Neural progenitor cell (in vitro differentiated cells): Measurements from ENCODE around the gene NHERF1. TPM values are rescaled to one million over a fixed set of nuclear protein-coding genes. Genes with fewer than 3 reads are reported as not detected.
A peak's percentile ranks its signal among the peaks of the same experiment; 100 is the strongest.

ENCODE experiments used
- DNase-seq: peaks from one replicate; pipeline ENCODE4 v3.0.0-alpha.2; 2016; ENCODE audit warnings: low spot score
- H2AFZ ChIP-seq: fragments of 200-600 bp; sonication (generic); replicated peaks from 2 replicates; pipeline ENCODE4 v1.6.1; 2016; ENCODE audit warnings: antibody characterized with exemption
- H3F3A ChIP-seq: fragments of 200-600 bp; sonication (generic); 2 replicates; pipeline ENCODE4 v1.6.1; 2016; ENCODE audit warnings: antibody characterized with exemption, low read depth
- H3K27ac ChIP-seq: fragments of 200-600 bp; sonication (generic); 2 replicates; pipeline ENCODE4 v1.5.1; 2016; ENCODE audit warnings: mild to moderate bottlenecking
- H3K27me3 ChIP-seq: fragments of 200-600 bp; sonication (generic); 2 replicates; pipeline ENCODE4 v1.6.1; 2016; ENCODE audit warnings: mild to moderate bottlenecking, moderate library complexity
- H3K36me3 ChIP-seq: fragments of 200-600 bp; sonication (generic); 2 replicates; pipeline ENCODE4 v1.5.1; 2016
- H3K4me1 ChIP-seq: fragments of 200-600 bp; sonication (generic); 2 replicates; pipeline ENCODE4 v1.6.1; 2016; ENCODE audit warnings: mixed run types
- H3K4me2 ChIP-seq: fragments of 200-600 bp; sonication (generic); 2 replicates; pipeline ENCODE4 v1.6.1; 2016
- H3K4me3 ChIP-seq: fragments of 200-600 bp; sonication (generic); 2 replicates; pipeline ENCODE4 v1.5.1; 2016
- H3K79me2 ChIP-seq: fragments of 200-600 bp; sonication (generic); 2 replicates; pipeline ENCODE4 v1.6.1; 2016; ENCODE audit warnings: low read depth
- H3K9ac ChIP-seq: fragments of 200-600 bp; sonication (generic); 2 replicates; pipeline ENCODE4 v1.6.1; 2016
- H3K9me3 ChIP-seq: fragments of 200-600 bp; sonication (generic); 2 replicates; pipeline ENCODE4 v1.5.1; 2016; ENCODE audit warnings: low read depth
- H4K20me1 ChIP-seq: fragments of 200-600 bp; sonication (generic); 2 replicates; pipeline ENCODE4 v1.6.1; 2016; ENCODE audit warnings: low read depth
- H3K27ac Mint-ChIP-seq: 3 replicates; pipeline ENCODE4 v1.8.0; 2021; ENCODE audit warnings: mixed read lengths
- H3K27me3 Mint-ChIP-seq: 2 replicates; pipeline ENCODE4 v1.8.0; 2022; ENCODE audit warnings: low read depth, mild to moderate bottlenecking, inconsistent platforms, moderate library complexity, mixed read lengths; ENCODE audit not compliant: insufficient read depth
- H3K36me3 Mint-ChIP-seq: 3 replicates; pipeline ENCODE4 v1.8.0; 2021; ENCODE audit warnings: mixed read lengths
- H3K4me1 Mint-ChIP-seq: 3 replicates; pipeline ENCODE4 v1.8.0; 2021; ENCODE audit warnings: mixed read lengths
- H3K4me3 Mint-ChIP-seq: 3 replicates; pipeline ENCODE4 v1.8.0; 2021; ENCODE audit warnings: mild to moderate bottlenecking, moderate library complexity, mixed read lengths
- H3K9me3 Mint-ChIP-seq: 3 replicates; pipeline ENCODE4 v1.8.0; 2020; ENCODE audit warnings: mixed read lengths
- EZH2 ChIP-seq: fragments of 200-600 bp; sonication (generic); IDR thresholded peaks from 2 replicates; pipeline ENCODE4 v1.6.1; 2017; ENCODE audit warnings: antibody characterized with exemption, mild to moderate bottlenecking, moderate library complexity
- EZH2phosphoT487 ChIP-seq: fragments of 200-600 bp; sonication (generic); IDR thresholded peaks from 2 replicates; pipeline ENCODE4 v1.6.1; 2017; ENCODE audit warnings: antibody characterized with exemption
- total RNA-seq: library from RNA; depleted of rRNA; stranded (reverse); fragments of >200 nt; gene quantifications from 2 replicates; pipeline ENCODE4 v1.2.3, GENCODE V29; 2015; ENCODE audit warnings: low replicate concordance
- TF ChIP-seq, protein P1 (sequence below): fragments of 200-600 bp; sonication (generic); IDR thresholded peaks from 2 replicates; pipeline ENCODE4 v1.5.1; 2017; ENCODE audit warnings: antibody characterized with exemption, mild to moderate bottlenecking

The NHERF1 gene
- total RNA-seq, 1 donor from 2014 or later = 27.1 TPM

DNA sequence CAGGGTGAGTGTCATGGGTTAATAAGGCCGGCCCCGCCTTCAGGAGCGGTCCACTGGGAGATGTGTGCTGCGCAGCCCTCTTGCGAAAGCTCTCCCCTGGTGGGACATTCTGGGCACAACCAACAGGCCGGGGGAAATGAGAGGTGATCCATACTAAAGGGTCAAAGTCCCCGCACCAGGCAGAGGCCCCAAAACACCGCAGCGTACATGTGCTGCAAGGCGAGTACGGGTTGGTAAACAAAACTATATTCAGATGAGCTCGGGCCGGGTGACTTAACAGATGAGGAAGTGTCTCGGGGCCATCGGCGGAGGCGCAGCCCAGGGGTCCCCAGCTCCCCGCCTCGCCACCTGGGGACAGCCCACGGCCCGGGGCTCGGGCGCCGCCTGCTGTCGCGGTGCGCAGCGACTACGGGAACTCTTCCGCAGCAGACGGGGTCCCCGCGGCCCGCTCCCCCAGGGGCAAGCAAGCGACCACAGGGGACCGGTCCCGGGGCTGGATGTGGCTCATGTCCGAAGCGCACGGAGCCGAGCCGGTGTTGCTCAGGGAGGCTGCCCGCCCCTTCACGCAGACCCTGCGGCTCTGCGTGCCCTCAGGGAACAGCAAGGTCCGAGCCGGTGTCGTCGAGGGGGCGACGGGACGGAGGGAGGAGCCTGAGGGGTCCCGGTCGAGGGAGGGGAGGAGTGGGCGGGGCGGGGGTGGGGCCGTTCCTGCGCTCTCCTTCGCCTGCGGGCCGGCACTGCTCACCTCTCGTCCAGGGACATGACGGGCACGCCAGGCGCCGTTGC lies 11.7 kb upstream of the NHERF1 start, which contains the start of gene RAB37:
Gene RAB37 (plus strand): TSS at position 744 of the 786 bp plus-strand sequence. CDS start 17 bp downstream, at position 761.
- H3K4me3 ChIP-seq = peak within 1 kb of the TSS; percentile 50
- H3K27me3 ChIP-seq = peaks cover 53% of the 10 kb centered on the region
- no peaks in the 10 kb centered on the region for H3K79me2 ChIP-seq
- TF ChIP-seq EZH2phosphoT487 (peak; percentile 0), EZH2 (peak; percentile 65)
- TF ChIP-seq, protein P1, sequence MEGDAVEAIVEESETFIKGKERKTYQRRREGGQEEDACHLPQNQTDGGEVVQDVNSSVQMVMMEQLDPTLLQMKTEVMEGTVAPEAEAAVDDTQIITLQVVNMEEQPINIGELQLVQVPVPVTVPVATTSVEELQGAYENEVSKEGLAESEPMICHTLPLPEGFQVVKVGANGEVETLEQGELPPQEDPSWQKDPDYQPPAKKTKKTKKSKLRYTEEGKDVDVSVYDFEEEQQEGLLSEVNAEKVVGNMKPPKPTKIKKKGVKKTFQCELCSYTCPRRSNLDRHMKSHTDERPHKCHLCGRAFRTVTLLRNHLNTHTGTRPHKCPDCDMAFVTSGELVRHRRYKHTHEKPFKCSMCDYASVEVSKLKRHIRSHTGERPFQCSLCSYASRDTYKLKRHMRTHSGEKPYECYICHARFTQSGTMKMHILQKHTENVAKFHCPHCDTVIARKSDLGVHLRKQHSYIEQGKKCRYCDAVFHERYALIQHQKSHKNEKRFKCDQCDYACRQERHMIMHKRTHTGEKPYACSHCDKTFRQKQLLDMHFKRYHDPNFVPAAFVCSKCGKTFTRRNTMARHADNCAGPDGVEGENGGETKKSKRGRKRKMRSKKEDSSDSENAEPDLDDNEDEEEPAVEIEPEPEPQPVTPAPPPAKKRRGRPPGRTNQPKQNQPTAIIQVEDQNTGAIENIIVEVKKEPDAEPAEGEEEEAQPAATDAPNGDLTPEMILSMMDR = peak; percentile 54
- H3K9ac ChIP-seq = no peak within 1 kb of the TSS
- Mint-ChIP-seq H3K36me3 (no peaks in the 10 kb centered on the region), H3K4me3 (peak within 1 kb of the TSS; percentile 75), H3K27ac (no peak within 1 kb of the TSS), H3K4me1 (peaks cover 9% of the 10 kb centered on the region), H3K9me3 (peaks cover 2% of the 10 kb centered on the region), H3K27me3 (peaks cover 43% of the 10 kb centered on the region)
- no peaks in the 10 kb centered on the region for H3K36me3 ChIP-seq
- H3K4me1 ChIP-seq = peaks cover 7% of the 10 kb centered on the region
- H2AFZ ChIP-seq = peak within 1 kb of the TSS; percentile 76
- no peak within 1 kb of the TSS for H3K27ac ChIP-seq
- peak within 1 kb of the TSS; percentile 70 for H3K4me2 ChIP-seq
- H3K9me3 ChIP-seq = no peaks in the 10 kb centered on the region
- peak; percentile 74 for DNase-seq
- H4K20me1 ChIP-seq = no peaks in the 10 kb centered on the region
- H3F3A ChIP-seq = peaks cover 29% of the 10 kb centered on the region

DNA sequence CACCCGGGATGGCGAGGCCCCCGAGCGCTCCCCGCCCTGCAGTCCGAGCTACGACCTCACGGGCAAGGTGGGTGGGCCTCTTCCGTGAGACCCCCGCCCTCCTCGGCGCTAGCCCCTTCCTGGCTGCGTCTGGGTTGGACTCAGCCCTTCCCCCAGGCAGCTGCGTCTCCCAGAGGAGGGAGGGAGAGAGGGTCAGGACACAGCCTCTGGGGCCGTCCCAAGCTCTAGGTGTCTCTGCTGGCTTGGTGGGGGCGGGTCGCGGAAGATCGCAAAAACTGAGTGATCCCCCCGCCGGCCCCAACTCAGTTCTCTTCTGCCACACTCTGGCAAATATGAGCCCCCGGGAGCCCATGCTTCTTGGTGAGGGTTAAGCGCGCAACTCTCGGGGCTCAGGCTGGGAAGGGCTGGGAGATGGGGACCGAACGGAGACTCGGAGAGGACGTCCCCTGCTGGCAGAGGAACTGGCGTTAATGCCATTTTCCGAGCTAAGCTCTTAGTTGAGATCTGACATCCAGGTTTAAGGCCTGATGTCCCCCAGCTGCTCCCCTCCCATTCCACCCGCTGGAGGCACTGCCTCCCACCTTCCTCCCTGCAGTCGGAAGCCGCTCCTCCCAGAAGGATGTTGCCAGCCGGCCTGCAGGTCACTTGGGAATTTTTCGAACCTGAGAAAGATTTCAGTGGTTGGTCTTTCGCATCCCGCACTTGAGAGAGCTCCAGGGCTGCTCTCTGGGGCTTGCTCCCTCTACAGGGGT lies 11.0 kb upstream of the NHERF1 start:
- H3K4me2 ChIP-seq = peak overlapping the region; percentile 70
- peak overlapping the region; percentile 50 for H3K4me3 ChIP-seq
- H3K36me3 Mint-ChIP-seq = no peaks in the 10 kb centered on the region
- H2AFZ ChIP-seq = peak overlapping the region; percentile 76
- no peak overlapping the region for H3K27ac Mint-ChIP-seq
- peaks cover 9% of the 10 kb centered on the region for H3K4me1 Mint-ChIP-seq
- peaks cover 29% of the 10 kb centered on the region for H3F3A ChIP-seq
- peaks cover 7% of the 10 kb centered on the region for H3K4me1 ChIP-seq
- no peaks in the 10 kb centered on the region for H3K9me3 ChIP-seq
- H3K36me3 ChIP-seq = no peaks in the 10 kb centered on the region
- no peak for TF ChIP-seq EZH2
- TF ChIP-seq, protein P1 = peak; percentile 66
- TF ChIP-seq EZH2phosphoT487 = no peak
- no peak overlapping the region for H3K9ac ChIP-seq
- H3K27ac ChIP-seq = no peak overlapping the region
- H3K4me3 Mint-ChIP-seq = peak overlapping the region; percentile 69
- H3K9me3 Mint-ChIP-seq = peaks cover 2% of the 10 kb centered on the region
- H3K79me2 ChIP-seq = no peaks in the 10 kb centered on the region
- DNase-seq = peak; percentile 87
- peaks cover 43% of the 10 kb centered on the region for H3K27me3 Mint-ChIP-seq
- peaks cover 53% of the 10 kb centered on the region for H3K27me3 ChIP-seq
- no peaks in the 10 kb centered on the region for H4K20me1 ChIP-seq

DNA sequence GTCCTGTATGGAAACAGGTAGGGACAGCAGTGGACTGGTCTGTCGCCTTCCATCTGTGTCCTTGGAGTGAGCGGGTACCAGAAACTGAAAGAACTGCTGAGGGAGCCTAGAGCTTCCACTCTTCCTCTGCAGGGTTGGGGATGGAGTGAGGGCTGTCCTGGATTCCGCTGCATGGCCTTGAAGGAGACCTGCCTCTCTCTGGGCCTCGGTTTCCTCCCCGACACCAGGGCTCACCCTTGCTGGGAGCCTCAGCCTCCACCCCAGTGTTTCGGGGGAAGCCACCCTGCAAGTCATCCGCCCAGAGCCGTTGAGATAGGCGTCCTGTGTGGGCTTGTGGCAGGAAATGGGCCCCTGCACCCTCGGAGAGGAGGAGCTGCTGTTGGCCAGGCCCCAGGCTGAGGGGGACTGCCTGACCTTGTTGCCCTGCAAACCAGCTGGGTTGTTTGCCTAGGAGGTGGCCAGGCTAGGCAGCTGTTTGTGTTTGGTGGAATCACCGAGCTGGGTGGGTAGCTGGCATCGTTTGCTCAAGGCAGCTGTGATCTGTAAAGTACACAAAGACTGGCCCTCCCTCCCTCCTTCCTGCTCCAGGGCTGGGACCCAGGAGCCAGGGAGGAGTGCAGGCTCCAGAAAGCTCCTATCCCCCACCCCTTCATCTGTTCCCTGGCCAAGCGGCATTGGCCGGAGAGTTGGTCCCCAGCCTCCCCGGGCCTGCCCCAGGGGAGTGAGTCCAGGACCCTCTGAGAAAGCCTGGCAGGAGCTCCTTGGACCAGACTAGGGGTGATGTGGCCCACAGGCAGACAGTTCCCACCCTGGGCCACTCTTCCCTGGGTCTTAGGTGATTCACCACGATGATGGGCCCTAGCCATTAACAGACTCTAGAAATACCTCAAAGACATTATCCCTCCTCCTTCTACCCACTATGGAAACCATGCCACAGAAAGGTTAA lies 10.1 kb upstream of the NHERF1 start:
- Histone ChIP-seq H3K4me2 (peak overlapping the region; percentile 70), H3K27me3 (peaks cover 53% of the 10 kb centered on the region), H2AFZ (peak overlapping the region; percentile 76), H3K9me3 (no peaks in the 10 kb centered on the region), H4K20me1 (no peaks in the 10 kb centered on the region), H3K79me2 (no peaks in the 10 kb centered on the region), H3F3A (peaks cover 29% of the 10 kb centered on the region), H3K36me3 (no peaks in the 10 kb centered on the region), H3K27ac (no peak overlapping the region), H3K4me3 (peak overlapping the region; percentile 50), H3K4me1 (peaks cover 7% of the 10 kb centered on the region), H3K9ac (no peak overlapping the region)
- DNase-seq = no peak
- peaks cover 43% of the 10 kb centered on the region for H3K27me3 Mint-ChIP-seq
- H3K4me3 Mint-ChIP-seq = peak overlapping the region; percentile 70
- H3K36me3 Mint-ChIP-seq = no peaks in the 10 kb centered on the region
- peaks cover 9% of the 10 kb centered on the region for H3K4me1 Mint-ChIP-seq
- TF ChIP-seq EZH2phosphoT487 (no peak), EZH2 (no peak)
- TF ChIP-seq, protein P1 = no peak
- H3K9me3 Mint-ChIP-seq = peaks cover 2% of the 10 kb centered on the region
- peak overlapping the region; percentile 17 for H3K27ac Mint-ChIP-seq
